NCI-H1694 (cell line): ENCODE data around the gene LLGL2.

ENCODE experiments used
- DNase-seq: peaks from one replicate; lab custom pipeline; 2025; lab: John Stamatoyannopoulos, UW

Gene LLGL2

GRCh38 chr17:75550139-75550465, 24.6 kb downstream of the LLGL2 start:
- DNase-seq, result no peak

DNA sequence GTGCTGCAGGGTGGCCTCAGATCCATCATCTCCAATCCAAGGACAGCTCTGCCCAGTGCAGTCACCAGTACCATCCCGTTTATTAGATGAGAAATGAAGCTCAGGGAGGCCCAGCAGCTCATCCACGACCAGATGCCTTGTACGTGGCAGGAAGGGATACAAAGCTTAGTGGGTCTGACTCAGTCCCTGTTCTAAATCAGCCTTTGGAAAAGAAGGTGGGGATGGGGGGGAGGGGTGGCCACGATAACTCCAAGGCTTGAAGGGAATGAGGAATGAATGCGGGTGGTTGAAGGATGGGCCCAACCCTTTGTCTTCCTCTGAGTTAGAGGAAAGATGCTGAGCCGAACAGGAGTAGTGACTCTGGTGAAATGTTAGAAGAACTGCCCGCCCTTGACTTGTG, 25.8 kb downstream of the LLGL2 start:
- DNase-seq, result no peak

GRCh38 chr17:75552425-75553294, 27.2 kb downstream of the LLGL2 start:
- no peak for DNase-seq

DNA sequence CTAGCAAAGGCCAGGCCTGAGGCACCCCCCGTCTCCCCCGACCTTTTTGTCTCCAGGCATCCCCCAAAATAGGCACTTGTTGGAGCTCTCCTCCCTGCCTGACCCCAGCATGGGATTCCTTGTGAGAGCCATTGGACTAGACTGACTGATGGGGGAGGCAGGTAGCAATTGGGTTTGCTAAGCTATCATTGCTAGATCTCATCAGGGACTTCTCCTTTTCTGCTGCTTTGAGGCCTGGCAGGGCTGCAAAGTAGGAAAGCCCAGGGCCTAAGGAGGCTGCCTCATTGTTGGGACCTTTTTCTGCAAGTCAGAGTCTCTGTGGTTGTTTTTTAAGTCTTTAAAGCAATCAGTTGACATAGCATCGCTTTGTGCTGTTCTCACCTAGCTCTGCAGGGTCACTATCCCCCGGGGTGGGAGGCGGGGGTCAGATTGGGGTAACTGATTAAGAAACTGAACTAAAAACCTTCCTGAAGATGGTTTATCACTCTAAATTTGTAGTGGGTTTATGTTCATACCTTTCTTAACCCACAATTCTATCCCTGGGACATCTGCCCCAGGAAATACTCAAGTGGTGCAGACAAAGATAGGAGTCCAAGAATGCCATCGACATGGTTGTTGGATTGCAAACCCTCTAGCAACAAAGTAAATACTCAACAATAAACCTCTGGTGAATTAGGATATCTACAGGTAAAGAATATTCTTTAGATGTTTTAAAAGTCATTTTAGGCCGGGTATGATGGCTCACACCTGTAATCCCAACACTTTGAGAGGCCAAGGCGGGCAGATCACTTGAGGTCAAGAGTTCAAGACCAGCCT, 28.0 kb downstream of the LLGL2 start:
- DNase-seq, result no peak

DNA sequence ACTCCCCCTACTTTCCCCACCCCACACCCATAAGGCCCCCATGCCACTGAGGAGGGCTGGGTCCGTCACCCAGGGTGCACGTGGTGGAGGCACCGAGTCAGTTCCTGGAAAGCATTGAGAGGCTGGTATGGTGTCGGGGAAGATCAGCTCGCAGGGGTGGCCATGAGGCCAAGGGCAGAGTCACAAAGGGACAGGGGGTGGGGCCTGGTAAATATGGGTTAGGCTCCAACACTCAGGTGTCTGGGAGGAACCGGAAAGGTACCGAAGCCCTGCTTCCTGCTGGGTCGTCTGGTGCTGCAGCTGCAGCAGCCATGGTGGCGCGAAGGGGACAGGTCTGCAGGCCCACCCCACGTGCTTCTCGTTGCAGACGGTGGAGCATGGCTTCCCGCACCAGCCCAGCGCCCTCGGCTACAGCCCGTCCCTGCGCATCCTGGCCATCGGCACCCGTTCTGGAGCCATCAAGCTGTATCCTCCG, 30.2 kb downstream of the LLGL2 start:
- no peak for DNase-seq

- DNase-seq, result no peak
These were observed 31.8 kb downstream of the LLGL2 start for GRCh38 chr17:75557075-75557851.

- DNase-seq, result no peak
These were observed 32.6 kb downstream of the LLGL2 start for GRCh38 chr17:75557852-75558665.

GRCh38 chr17:75558666-75559530, 33.4 kb downstream of the LLGL2 start:
- no peak for DNase-seq

GRCh38 chr17:75559958-75560533, 34.5 kb downstream of the LLGL2 start:
- DNase-seq, result no peak

DNA sequence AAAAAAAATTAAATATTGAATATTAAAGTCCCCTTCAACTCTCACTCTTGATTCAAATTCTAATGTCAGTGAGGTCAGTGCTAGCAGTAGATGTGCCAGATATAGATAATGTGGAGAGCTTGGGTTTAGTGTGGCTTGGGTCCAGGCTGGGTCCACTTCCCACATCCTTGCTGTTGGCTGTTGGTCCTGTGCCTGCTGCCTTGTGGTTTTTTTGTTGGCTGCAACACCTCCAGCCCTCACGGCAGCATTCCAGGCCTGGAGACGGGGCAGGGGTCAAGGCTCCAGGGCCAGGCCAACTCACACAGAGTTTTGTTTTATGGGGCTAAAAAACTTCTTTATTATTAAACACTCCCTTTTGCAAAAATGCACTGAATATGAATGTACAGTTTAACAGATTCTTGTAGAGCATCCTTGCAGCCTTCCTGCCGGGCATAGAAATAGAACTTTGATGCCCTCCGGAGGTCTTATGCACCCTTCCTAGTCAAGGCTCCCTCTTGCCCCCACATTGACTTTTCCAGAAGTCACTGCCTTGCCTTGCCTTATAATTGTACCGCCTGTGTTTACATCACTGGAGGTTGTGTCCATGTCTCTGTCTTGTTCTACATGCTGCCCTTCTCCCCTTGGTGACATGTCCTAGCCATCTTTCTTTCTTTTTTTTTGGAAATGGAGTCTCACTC, 36.6 kb downstream of the LLGL2 start:
- DNase-seq, result no peak

DNA sequence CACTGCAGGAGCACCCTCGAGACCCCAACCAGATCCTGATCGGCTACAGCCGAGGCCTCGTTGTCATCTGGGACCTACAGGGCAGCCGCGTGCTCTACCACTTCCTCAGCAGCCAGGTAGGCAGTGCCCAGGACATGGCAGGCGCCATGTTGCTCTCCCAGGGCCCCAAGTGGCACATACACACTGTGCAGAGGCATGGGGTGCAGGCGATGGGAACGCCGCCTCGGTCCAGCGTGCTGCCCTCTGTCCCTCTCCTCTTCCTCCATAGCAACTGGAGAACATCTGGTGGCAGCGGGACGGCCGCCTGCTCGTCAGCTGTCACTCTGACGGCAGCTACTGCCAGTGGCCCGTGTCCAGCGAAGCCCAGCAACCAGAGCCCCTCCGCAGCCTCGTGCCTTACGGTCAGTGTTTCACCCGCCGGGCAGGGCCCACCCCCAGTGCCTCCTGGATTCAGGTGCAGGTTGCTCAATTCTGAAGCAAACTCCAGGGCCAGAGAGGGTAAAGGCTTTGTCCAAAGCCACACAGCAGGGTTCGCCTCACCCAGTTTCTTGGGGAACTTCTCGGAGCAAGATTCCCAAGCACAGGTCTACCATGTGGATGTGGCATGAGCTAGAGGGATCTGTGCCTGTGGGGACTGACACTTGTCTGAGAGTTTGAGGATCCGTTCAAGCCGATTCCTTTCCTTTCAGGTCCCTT, 37.7 kb downstream of the LLGL2 start:
- DNase-seq, result no peak

- no peak for DNase-seq
These were observed 38.7 kb downstream of the LLGL2 start for GRCh38 chr17:75564195-75564594.

- DNase-seq, result no peak
These were observed 39.6 kb downstream of the LLGL2 start for GRCh38 chr17:75565066-75565465.

DNA sequence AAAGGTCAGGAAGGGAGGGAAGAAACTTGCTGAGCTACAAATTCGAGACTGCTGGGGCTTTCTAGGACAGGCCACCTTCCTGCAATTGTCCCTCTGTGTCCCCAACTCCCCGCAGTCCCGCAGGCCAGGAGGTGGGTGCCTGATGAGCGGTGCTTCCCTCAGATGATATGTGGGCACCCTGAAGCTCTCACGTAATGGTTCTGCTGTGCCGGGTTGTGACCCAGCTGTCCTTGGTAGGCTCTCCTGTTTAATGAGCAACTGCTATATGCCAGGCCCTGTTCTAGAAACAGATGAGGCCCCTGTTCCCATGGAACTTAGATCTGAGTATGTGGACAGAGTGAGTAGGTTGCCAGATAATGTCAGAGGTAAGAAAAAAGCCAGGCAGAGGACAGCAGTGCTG, 40.1 kb downstream of the LLGL2 start:
- no peak for DNase-seq

DNA sequence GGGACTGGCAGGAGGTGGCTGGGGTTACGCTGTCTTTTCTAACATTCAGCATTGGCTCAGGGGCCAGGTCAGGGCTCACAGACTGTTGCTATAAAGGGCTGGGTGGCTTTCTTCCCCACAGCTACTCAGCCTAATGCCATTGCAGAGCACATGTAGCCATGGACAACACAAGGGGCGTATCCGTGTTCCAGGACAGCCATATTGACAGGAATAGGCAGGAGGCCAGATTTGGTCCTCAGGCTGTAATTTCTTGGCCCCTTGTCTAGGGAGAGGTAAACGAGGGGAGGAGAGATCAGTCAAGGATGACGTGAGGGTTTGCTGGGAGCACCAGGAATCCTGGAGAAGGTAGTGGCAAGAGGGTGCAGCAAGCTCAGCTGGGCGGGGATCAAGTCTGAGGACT, 40.9 kb downstream of the LLGL2 start:
- no peak for DNase-seq

DNA sequence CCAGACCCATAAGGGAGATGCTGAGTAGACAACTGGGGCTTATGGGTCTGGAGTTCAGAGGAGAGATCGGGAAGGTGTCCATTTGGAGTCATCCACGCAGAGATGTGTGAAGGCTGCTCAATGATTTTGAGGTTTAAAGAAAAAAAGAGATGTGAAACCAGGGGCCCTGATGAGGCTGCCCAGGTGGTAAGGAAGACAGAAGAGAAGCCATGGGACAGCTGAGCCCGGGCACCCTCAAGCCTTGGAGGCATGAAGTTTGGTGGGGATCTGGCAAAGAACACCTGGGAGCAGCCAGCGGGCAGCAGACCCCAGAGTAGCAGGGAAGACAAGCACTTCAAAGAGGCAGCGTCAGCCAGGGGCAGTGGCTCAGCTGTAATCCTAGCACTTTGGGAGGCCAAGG, 41.3 kb downstream of the LLGL2 start:
- no peak for DNase-seq

GRCh38 chr17:75568412-75569255, 43.1 kb downstream of the LLGL2 start:
- no peak for DNase-seq

GRCh38 chr17:75570034-75570676, 44.7 kb downstream of the LLGL2 start:
- no peak for DNase-seq
